WTC11 (cell line): ENCODE results near the gene UBAP1L. TPM values are rescaled to one million over a fixed set of nuclear protein-coding genes. Genes with fewer than 3 reads are reported as not detected.

ENCODE experiments used
- ATAC-seq: fragments of 200-7000 bp; cut with Tn5 transposase; 2 replicates; pipeline ENCODE4 v1.10.0; 2021; ENCODE audit warnings: mild to moderate bottlenecking, moderate library complexity
- CTCF ChIA-PET: fragments of 300-600 bp; sonication (Branson Sonifier 250); formaldehyde crosslinking; loops from one replicate; lab custom pipeline; 2021; ENCODE audit warnings: antibody characterized with exemption; lab: Charles Lee
- POLR2A ChIA-PET: fragments of 350-600 bp; sonication (Branson Sonifier 250); formaldehyde crosslinking; loops from one replicate; lab custom pipeline; 2021; ENCODE audit warnings: antibody characterized with exemption; lab: Charles Lee
- DNase-seq: peaks from one replicate; pipeline ENCODE4 v3.0.0; 2021; ENCODE audit warnings: low spot score
- H3K27ac Mint-ChIP-seq: 2 replicates; pipeline ENCODE4 v1.8.0; 2021; ENCODE audit warnings: mixed read lengths
- H3K27me3 Mint-ChIP-seq: 2 replicates; pipeline ENCODE4 v1.8.0; 2021; ENCODE audit warnings: low read depth, mild to moderate bottlenecking, moderate library complexity, mixed read lengths
- H3K36me3 Mint-ChIP-seq: 2 replicates; pipeline ENCODE4 v1.8.0; 2021; ENCODE audit warnings: mixed read lengths
- H3K4me1 Mint-ChIP-seq: 2 replicates; pipeline ENCODE4 v1.8.0; 2022; ENCODE audit warnings: mixed read lengths
- H3K4me3 Mint-ChIP-seq: 2 replicates; pipeline ENCODE4 v1.8.0; 2021; ENCODE audit warnings: mild to moderate bottlenecking, moderate library complexity, mixed read lengths
- H3K9me3 Mint-ChIP-seq: 2 replicates; pipeline ENCODE4 v1.8.0; 2021; ENCODE audit warnings: mixed read lengths
- ATF6 ChIP-seq: sonication (generic); formaldehyde crosslinking; IDR thresholded peaks from 2 replicates; pipeline ENCODE4 v1.8.1; 2023; ENCODE audit warnings: mild to moderate bottlenecking, missing genetic modification reagents
- ELF4 ChIP-seq: sonication (generic); formaldehyde crosslinking; IDR thresholded peaks from 2 replicates; pipeline ENCODE4 v1.8.1; 2022; ENCODE audit warnings: low read depth, mild to moderate bottlenecking, moderate library complexity, missing genetic modification reagents
- FOXK1 ChIP-seq: sonication (generic); formaldehyde crosslinking; IDR thresholded peaks from 2 replicates; pipeline ENCODE4 v1.8.0; 2022; ENCODE audit warnings: mild to moderate bottlenecking, moderate library complexity, missing genetic modification reagents
- HMGXB4 ChIP-seq: sonication (generic); formaldehyde crosslinking; IDR thresholded peaks from 2 replicates; pipeline ENCODE4 v1.8.1; 2023; ENCODE audit warnings: mild to moderate bottlenecking, moderate library complexity, missing genetic modification reagents
- NR3C1 ChIP-seq: sonication (generic); formaldehyde crosslinking; conservative IDR thresholded peaks from 2 replicates; pipeline ENCODE4 v1.8.1; 2023; ENCODE audit warnings: low read depth, mild to moderate bottlenecking, missing genetic modification reagents
- PRRX2 ChIP-seq: fragments of 250-450 bp; sonication (Bioruptor Pico); IDR thresholded peaks from 2 replicates; pipeline ENCODE4 v1.8.0; 2021; ENCODE audit warnings: mild to moderate bottlenecking
- TP53 ChIP-seq: sonication (generic); formaldehyde crosslinking; IDR thresholded peaks from 2 replicates; pipeline ENCODE4 v1.8.1; 2023; ENCODE audit warnings: mild to moderate bottlenecking, missing genetic modification reagents
- USF1 ChIP-seq: sonication (generic); formaldehyde crosslinking; IDR thresholded peaks from 2 replicates; pipeline ENCODE4 v1.8.0; 2022; ENCODE audit warnings: mild to moderate bottlenecking, missing genetic modification reagents
- ZNF671 ChIP-seq: fragments of 250-450 bp; sonication (Bioruptor Pico); IDR thresholded peaks from 2 replicates; pipeline ENCODE4 v1.8.0; 2021; ENCODE audit warnings: mild to moderate bottlenecking
- ZSCAN18 ChIP-seq: fragments of 250-450 bp; sonication (Bioruptor Pico); IDR thresholded peaks from 2 replicates; pipeline ENCODE4 v2.1.2; 2022; ENCODE audit warnings: mild to moderate bottlenecking, moderate library complexity
- total RNA-seq: library from RNA; stranded (reverse); gene quantifications from 3 replicates; pipeline ENCODE4 v1.2.3, GENCODE V29; 2021
- TF ChIP-seq, protein P1 (sequence below): sonication (generic); formaldehyde crosslinking; IDR thresholded peaks from 2 replicates; pipeline ENCODE4 v1.8.1; 2023; ENCODE audit warnings: mild to moderate bottlenecking, missing genetic modification reagents, moderate library complexity
- TF ChIP-seq, protein P2 (sequence below): sonication (generic); formaldehyde crosslinking; IDR thresholded peaks from 2 replicates; pipeline ENCODE4 v1.8.0; 2023; ENCODE audit warnings: missing genetic modification reagents, mild to moderate bottlenecking, borderline replicate concordance
- TF ChIP-seq, protein P3 (sequence below): fragments of 250-450 bp; sonication (Bioruptor Pico); IDR thresholded peaks from 2 replicates; pipeline ENCODE4 v1.9.0; 2021; ENCODE audit warnings: mild to moderate bottlenecking, borderline replicate concordance
- TF ChIP-seq, protein P4 (sequence below): fragments of 250-450 bp; sonication (Bioruptor Pico); conservative IDR thresholded peaks from 2 replicates; pipeline ENCODE4 v1.9.0; 2021; ENCODE audit warnings: mild to moderate bottlenecking

UBAP1L gene
- total RNA-seq, 1 experiment from 2014 or later: 2.0 TPM

DNA sequence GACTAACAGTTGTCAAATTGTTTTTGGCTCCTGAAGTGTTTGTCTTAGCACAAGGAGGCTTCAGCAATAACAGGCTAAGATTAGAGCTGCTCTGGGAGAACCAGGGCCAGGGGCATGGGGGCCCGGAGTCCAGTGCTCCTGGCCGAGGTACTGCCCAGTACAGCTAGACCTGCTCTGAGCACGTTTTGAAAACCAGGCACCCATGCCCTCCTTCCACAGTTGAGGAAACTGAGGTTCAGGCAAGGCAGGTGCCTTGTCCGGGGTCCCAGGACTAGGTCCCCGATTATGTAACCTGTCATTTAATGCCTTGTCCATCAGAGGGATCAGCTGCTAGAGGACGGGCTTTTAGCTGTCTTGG, 19.3 kb downstream of the UBAP1L start (continued):
- TF ChIP-seq, protein P1, sequence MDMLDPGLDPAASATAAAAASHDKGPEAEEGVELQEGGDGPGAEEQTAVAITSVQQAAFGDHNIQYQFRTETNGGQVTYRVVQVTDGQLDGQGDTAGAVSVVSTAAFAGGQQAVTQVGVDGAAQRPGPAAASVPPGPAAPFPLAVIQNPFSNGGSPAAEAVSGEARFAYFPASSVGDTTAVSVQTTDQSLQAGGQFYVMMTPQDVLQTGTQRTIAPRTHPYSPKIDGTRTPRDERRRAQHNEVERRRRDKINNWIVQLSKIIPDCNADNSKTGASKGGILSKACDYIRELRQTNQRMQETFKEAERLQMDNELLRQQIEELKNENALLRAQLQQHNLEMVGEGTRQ (CRISPR knock-in tag): no peak
- TF ChIP-seq, protein P2, sequence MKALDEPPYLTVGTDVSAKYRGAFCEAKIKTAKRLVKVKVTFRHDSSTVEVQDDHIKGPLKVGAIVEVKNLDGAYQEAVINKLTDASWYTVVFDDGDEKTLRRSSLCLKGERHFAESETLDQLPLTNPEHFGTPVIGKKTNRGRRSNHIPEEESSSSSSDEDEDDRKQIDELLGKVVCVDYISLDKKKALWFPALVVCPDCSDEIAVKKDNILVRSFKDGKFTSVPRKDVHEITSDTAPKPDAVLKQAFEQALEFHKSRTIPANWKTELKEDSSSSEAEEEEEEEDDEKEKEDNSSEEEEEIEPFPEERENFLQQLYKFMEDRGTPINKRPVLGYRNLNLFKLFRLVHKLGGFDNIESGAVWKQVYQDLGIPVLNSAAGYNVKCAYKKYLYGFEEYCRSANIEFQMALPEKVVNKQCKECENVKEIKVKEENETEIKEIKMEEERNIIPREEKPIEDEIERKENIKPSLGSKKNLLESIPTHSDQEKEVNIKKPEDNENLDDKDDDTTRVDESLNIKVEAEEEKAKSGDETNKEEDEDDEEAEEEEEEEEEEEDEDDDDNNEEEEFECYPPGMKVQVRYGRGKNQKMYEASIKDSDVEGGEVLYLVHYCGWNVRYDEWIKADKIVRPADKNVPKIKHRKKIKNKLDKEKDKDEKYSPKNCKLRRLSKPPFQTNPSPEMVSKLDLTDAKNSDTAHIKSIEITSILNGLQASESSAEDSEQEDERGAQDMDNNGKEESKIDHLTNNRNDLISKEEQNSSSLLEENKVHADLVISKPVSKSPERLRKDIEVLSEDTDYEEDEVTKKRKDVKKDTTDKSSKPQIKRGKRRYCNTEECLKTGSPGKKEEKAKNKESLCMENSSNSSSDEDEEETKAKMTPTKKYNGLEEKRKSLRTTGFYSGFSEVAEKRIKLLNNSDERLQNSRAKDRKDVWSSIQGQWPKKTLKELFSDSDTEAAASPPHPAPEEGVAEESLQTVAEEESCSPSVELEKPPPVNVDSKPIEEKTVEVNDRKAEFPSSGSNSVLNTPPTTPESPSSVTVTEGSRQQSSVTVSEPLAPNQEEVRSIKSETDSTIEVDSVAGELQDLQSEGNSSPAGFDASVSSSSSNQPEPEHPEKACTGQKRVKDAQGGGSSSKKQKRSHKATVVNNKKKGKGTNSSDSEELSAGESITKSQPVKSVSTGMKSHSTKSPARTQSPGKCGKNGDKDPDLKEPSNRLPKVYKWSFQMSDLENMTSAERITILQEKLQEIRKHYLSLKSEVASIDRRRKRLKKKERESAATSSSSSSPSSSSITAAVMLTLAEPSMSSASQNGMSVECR (CRISPR knock-in tag): no peak
- TF ChIP-seq ZSCAN18 (CRISPR knock-in tag) (no peak), PRRX2 (no peak), NR3C1 (CRISPR knock-in tag) (no peak), ZNF671 (CRISPR knock-in tag) (no peak), ELF4 (CRISPR knock-in tag) (no peak), FOXK1 (CRISPR knock-in tag) (no peak)
- TF ChIP-seq, protein P3, sequence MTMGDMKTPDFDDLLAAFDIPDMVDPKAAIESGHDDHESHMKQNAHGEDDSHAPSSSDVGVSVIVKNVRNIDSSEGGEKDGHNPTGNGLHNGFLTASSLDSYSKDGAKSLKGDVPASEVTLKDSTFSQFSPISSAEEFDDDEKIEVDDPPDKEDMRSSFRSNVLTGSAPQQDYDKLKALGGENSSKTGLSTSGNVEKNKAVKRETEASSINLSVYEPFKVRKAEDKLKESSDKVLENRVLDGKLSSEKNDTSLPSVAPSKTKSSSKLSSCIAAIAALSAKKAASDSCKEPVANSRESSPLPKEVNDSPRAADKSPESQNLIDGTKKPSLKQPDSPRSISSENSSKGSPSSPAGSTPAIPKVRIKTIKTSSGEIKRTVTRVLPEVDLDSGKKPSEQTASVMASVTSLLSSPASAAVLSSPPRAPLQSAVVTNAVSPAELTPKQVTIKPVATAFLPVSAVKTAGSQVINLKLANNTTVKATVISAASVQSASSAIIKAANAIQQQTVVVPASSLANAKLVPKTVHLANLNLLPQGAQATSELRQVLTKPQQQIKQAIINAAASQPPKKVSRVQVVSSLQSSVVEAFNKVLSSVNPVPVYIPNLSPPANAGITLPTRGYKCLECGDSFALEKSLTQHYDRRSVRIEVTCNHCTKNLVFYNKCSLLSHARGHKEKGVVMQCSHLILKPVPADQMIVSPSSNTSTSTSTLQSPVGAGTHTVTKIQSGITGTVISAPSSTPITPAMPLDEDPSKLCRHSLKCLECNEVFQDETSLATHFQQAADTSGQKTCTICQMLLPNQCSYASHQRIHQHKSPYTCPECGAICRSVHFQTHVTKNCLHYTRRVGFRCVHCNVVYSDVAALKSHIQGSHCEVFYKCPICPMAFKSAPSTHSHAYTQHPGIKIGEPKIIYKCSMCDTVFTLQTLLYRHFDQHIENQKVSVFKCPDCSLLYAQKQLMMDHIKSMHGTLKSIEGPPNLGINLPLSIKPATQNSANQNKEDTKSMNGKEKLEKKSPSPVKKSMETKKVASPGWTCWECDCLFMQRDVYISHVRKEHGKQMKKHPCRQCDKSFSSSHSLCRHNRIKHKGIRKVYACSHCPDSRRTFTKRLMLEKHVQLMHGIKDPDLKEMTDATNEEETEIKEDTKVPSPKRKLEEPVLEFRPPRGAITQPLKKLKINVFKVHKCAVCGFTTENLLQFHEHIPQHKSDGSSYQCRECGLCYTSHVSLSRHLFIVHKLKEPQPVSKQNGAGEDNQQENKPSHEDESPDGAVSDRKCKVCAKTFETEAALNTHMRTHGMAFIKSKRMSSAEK (CRISPR knock-in tag): no peak

- ATAC-seq: no peak
- DNase-seq: no peak
- H3K9me3 Mint-ChIP-seq: no peaks in the 10 kb centered on the region
- no peaks in the 10 kb centered on the region for H3K4me1 Mint-ChIP-seq
- no peak overlapping the region for H3K4me3 Mint-ChIP-seq
- ChIA-PET CTCF (interaction anchor here (1.0 to 2.1 kb wide), 4 partner anchors 9 to 176 kb away, joined by 3 to 5 read pairs (median 4); no protein-coding TSS in a partner anchor), POLR2A (no interaction called here)
- no peak overlapping the region for H3K27ac Mint-ChIP-seq
- no peaks in the 10 kb centered on the region for H3K27me3 Mint-ChIP-seq
- H3K36me3 Mint-ChIP-seq: no peaks in the 10 kb centered on the region
- TF ChIP-seq ATF6 (CRISPR knock-in tag): no peak
- no peak for TF ChIP-seq USF1 (CRISPR knock-in tag)
- TF ChIP-seq, protein P4, sequence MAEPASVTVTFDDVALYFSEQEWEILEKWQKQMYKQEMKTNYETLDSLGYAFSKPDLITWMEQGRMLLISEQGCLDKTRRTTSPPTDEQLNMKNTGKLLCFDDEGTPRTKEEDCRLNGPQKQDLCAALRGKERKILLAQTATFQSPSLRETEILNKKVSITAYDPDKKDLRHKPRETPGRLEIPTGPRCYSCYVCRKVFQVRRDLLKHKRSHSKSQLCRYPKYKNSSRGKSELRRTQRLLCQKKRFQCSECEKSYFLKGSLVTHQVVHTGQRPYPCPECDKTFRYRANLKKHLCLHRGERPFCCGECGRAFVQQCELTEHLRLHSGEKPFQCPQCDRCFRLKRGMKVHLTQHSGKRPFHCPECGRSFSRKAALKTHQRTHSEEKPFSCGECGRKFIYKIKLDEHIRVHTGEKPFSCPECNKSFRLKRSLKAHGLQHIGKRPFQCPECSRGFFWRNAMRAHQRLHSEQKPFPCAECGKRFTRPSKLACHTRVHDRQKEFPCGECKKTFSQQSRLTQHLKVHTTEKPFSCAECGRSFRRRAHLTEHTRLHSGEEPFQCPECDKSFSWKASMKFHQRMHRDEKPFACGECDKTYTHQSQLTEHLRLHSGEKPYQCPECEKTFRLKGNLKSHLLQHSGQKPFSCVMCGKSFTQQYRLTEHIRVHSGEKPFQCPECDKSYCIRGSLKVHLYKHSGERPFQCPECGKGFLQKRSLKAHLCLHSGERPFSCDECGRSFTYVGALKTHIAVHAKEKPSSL: no peak
- TF ChIP-seq TP53: no peak
- TF ChIP-seq ELF4 (CRISPR knock-in tag): no peak
- no peak for TF ChIP-seq HMGXB4
- no peak for TF ChIP-seq ZSCAN18 (CRISPR knock-in tag)
Measured at GRCh38 chr15:65095011-65095746, 19.8 kb downstream of the UBAP1L start.
